ENCODE results near the gene EVI5.

EVI5 gene

GRCh38 chr1:92505015-92505692 is 279.8 kb downstream of the EVI5 start:
- peak; percentile 10 for DNase-seq

GRCh38 chr1:92504291-92505014 is 280.5 kb downstream of the EVI5 start:
- DNase-seq: no peak

DNA sequence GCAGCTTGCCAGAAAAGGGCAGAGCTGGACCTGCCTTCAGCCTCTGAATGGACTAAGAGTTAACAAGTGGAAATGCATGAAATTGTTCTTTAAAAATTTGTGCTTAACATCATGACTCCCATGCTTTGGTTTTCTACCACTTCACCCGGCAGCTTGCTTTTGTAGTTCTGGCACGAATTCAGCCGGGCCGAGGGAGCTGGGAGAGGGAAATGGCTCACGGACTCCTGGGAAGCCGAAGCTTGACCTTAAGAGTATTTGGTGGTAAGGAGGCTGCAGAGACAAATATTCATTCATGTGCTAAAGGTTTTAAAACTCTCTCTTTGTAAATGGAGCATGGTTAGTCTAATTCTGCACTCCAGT is 281.0 kb downstream of the EVI5 start:
- DNase-seq: no peak

- no peak for DNase-seq
These were observed 281.6 kb downstream of the EVI5 start for GRCh38 chr1:92503043-92503925.

DNA sequence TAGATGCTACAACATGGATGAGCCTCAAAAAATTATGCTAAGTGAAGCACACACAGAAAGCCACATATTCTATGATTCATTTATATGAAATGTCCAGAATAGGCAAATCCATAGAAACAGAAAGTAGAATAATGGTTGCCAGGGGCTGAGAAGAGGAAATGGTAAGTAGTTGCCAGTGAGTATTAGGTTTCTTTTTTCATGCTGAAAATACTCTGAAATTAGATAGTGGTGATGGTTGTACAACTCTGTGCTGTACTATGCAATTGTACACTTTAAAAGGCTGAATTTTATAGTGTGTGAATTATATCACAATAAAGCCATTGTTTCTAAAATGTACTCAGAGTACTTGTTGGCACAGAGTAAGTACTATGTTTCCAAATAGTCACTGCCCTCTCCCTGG is 282.7 kb downstream of the EVI5 start:
- peak; percentile 62 for DNase-seq

DNA sequence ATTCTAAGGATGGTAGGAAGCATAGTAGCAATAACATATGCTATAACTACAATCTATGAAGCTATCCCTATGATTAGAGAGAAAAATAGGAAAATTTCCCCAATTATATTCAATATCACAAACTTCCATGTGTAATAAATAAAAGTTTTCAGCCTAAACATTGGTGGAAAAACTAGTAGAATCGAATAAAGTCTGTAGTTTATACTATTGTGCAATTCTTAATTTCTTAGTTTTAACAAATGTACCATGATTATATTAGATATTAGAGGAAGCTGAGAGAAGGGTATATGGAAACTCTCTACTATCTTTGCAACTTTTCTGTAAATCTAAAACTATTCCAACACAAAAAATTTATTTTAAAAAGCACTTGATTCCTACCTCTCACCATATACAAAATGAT is 284.4 kb downstream of the EVI5 start:
- no peak for DNase-seq

- DNase-seq: no peak
These were observed 289.4 kb downstream of the EVI5 start for GRCh38 chr1:92495392-92496063.

DNA sequence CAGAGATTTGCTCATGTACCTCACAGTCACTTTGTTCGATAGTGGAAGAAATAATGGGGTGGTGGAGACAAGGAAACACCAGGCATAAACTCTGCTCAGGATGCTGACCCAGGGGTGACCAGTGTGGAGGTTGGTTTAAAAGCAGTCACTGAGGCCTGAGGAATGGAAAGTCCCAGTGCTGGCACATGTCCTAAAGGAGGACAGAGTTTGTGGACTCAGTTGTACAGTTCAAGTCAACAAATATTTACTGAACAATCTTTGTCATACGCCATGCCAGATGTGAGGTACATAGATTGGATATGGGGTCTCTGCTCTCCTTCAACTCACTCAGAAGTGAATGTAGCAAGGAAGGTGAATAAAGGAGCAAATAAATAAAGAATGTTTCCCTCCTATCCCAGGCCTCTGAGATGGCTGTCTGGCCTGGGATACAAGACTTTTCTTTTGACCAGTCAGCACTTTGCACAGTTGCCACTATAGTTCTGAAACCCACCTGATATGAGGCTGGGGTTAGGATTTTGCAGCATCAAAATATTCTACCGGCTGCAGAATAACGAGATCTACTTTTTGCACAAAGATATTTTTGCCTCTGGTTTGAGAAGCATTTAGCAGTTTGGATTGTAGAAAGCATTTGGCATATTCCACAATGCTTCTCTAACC is 290.3 kb downstream of the EVI5 start:
- no peak for DNase-seq

- no peak for DNase-seq
These were observed 291.8 kb downstream of the EVI5 start for GRCh38 chr1:92493139-92493538.

DNA sequence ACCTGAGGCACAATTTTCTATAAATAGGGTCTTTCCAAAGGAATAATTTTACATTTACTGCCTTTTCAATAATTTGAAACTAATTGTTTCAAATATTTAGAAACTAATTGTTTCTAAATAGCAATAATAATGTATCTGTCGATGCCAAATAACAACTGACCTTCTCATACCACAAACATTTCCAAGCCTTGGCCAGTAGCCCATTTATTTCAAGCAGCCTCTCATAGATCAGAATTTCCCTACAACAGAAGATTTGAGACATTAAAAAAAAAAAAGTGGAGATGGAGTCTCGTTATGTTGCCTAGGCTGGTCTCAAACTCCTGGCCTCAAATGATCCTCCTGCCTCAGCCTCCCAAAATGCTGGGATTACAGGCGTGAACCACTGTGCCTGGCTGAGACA is 296.1 kb downstream of the EVI5 start:
- no peak for DNase-seq

GRCh38 chr1:92488416-92488815 is 296.5 kb downstream of the EVI5 start:
- DNase-seq: no peak

DNA sequence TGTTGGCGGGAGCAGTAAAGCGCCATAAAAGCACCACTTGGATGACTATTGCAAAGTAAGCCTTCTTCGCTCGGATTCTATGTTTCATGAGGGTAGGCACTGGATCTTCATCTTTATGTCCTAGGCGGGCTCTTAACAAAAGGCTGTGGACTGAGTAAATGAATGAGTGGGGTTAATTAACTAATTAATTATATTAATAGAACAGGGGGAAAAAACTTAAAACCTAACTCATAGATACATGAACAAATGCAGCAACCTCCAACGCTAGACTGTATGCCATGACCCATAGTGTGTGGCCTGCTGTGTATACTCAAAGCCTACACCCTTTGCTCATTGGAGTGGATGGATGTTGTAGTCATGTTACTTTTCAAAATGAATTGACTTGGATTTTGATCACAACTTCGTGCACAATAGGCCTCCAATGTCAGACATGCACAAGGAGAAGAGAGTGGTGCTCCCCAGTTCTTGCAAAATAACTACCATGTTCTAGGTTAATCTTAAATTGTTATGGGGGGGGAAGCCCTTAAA is 297.8 kb downstream of the EVI5 start:
- DNase-seq: no peak

GRCh38 chr1:92486251-92487077 is 298.4 kb downstream of the EVI5 start, which contains the start of gene GFI1:
Gene GFI1 (minus strand): TSS chr1:92486925. CDS start chr1:92483487, 3,438 bp downstream.
- DNase-seq: peak; percentile 47

DNA sequence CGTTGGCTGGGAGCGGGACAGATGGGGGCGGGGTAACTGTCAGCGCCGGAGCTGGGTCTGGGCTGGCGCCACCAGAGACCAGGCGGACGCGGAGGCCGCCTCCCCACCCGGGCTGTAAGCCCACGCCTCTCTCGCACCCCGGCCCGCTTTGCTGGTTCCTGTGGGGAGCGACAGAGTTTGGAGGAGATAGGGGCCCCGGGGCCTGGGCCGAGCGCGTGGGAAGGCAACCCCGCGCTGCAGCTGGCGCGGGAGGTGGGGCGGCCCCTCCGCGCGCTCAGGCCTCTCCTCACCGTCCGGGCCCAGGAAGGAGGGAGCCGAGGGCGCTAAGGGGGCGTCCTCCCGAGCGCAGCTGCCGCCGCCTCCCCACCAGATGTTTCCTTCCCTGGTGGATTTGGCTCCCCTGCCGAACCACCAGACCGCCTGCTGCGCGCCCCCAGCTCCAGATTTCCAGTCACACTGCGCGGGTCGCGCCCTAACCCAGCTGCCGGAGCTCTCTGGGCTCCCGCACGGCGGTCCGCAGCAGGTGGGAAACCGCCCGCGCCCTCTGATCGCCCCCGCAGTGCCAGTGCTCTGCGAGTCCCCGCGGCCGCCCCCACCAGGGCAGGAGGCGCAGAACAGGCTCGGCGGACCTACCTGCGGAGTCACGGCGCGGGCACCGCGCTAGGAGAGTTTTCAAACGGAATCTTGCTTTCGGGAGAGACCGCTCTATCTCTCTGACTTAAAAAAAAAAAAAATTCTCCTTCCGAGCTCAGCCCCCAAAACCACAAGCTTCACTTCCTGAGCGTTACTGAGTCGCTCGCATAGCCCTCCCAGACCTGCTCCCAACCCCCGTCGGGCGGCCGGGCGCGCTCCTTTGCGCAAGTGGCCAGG is 299.3 kb downstream of the EVI5 start:
- peak; percentile 41 for DNase-seq

DNA sequence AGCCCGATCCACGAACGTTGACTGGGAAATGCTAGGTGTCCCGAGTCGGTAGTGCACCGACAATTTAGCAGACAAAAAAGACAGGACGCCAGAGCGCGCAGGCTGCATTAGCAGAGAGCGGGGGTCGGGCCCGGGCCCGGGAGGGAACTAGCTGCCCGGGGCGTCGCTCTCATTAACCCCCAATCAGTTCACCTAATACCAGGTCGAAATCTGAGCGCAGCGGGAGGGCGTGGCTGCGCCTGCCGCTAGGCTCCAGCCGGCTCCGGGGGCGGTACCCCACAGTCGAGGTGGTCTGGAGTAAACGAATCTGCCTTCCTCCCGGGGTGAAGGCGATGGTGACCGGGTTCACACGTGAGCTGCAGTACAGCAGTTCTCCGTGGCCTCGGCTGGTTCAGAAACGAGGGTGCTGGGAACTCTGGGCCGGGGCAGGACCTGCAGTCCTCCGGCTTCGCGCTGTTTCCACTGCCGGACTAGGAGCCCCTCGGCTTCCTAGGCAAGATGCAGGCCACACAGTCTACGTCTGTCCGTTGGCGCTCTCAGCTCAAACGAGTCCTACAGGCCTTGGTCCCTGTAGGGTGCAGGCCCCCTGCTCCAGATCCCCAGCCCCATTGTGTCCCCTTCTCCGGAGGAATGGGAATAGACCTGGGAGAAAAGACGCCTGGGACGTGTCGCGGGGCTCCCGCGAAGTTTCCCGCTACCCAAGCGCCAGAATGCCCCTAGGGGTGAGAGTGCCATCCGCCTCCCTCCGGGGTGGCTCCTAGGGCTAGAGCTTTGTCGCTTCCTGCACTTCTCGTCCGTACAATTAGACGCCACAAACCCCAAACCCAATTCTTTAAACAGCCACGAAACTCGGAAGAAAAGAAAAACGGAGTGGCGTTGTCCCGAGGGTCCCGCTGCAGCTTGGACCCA is 300.2 kb downstream of the EVI5 start:
- DNase-seq: peak; percentile 32

DNA sequence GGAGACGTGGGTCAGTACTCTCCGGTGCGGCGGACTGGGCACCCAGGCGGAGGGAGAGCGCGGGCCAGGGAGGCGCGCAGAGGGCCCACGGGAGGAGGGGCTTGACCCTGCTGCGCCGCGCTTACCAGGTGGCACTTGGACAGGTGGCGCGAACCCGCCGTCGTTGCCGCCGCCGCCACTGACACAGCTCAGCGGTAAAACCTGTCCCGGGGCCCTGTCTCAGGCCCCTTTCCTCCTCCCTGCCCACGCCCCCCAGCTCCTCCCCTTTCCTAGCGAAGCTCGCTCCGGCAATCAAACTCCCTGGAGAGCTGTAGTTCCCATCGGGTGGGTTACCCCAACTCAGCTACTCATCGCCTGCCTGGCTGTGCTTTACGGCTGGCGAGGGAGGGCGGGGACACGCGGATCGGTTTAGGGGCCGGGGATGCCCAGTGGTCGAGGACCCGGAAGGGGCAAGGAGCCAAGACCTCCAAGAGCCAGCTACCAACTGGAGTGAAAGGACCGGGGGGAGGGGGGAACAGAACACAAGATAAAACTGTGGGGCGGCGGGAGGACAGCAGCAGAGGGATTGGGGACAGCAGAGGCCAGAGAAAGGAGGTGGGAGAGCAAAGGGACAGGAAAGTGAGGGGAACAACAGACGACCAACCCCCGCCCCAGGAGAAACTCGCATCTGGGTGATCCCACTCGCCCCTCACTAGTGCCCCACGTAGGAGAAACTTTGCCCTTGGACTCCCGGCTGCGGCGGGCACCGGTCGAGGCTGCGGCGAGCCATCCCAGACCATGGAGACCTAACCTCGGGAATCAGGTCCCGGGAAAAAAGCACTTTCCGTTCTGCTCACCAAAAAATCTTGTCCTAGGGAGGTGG is 301.1 kb downstream of the EVI5 start:
- peak; percentile 7 for DNase-seq

GRCh38 chr1:92482665-92483609 is 302.0 kb downstream of the EVI5 start:
- DNase-seq: peak; percentile 44
